GM23338 (cell line): ENCODE measurements around the gene MRPL23. TPM values are rescaled to one million over a fixed set of nuclear protein-coding genes. Genes with fewer than 3 reads are reported as not detected.

Experiments used
- ATAC-seq: fragments of 200-7000 bp; cut with Tn5 transposase; 3 replicates; pipeline ENCODE4 v1.9.1; 2020
- DNase-seq: peaks from one replicate; pipeline ENCODE4 v3.0.0-alpha.2; 2015; ENCODE audit warnings: low spot score
- H2AFZ ChIP-seq: fragments of 200-600 bp; sonication (generic); 2 replicates; pipeline ENCODE4 v1.8.0; 2016; ENCODE audit warnings: antibody characterized with exemption, mild to moderate bottlenecking, moderate library complexity
- H3F3A ChIP-seq: fragments of 200-600 bp; sonication (generic); replicated peaks from 2 replicates; pipeline ENCODE4 v1.8.0; 2017; ENCODE audit warnings: antibody characterized with exemption, mixed run types, low read depth
- H3K27ac ChIP-seq: fragments of 200-600 bp; sonication (generic); 2 replicates; pipeline ENCODE4 v1.6.1; 2016; ENCODE audit warnings: low read depth
- H3K27me3 ChIP-seq: fragments of 200-600 bp; sonication (generic); 2 replicates; pipeline ENCODE4 v1.8.0; 2016; ENCODE audit warnings: mild to moderate bottlenecking, mixed run types, moderate library complexity; ENCODE audit not compliant: insufficient read depth
- H3K36me3 ChIP-seq: fragments of 200-600 bp; sonication (generic); 2 replicates; pipeline ENCODE4 v1.8.0; 2016; ENCODE audit warnings: mild to moderate bottlenecking; ENCODE audit not compliant: insufficient read depth
- H3K4me1 ChIP-seq: fragments of 200-600 bp; sonication (generic); 2 replicates; pipeline ENCODE4 v1.8.0; 2016; ENCODE audit warnings: mild to moderate bottlenecking, moderate library complexity; ENCODE audit not compliant: insufficient read depth
- H3K4me2 ChIP-seq: fragments of 200-600 bp; sonication (generic); 2 replicates; pipeline ENCODE4 v1.7.1; 2017; ENCODE audit warnings: mixed run types
- H3K4me3 ChIP-seq: fragments of 200-600 bp; sonication (generic); 2 replicates; pipeline ENCODE4 v1.6.1; 2016; ENCODE audit warnings: mixed run types
- H3K79me2 ChIP-seq: fragments of 200-600 bp; sonication (generic); replicated peaks from 2 replicates; pipeline ENCODE4 v1.8.0; 2017; ENCODE audit warnings: mild to moderate bottlenecking; ENCODE audit not compliant: insufficient read depth
- H3K9me2 ChIP-seq: fragments of 200-600 bp; sonication (generic); 2 replicates; pipeline ENCODE4 v1.8.0; 2017; ENCODE audit not compliant: insufficient read depth
- H4K20me1 ChIP-seq: fragments of 200-600 bp; sonication (generic); replicated peaks from 2 replicates; pipeline ENCODE4 v1.8.0; 2017; ENCODE audit warnings: mild to moderate bottlenecking; ENCODE audit not compliant: insufficient read depth
- H3K27ac Mint-ChIP-seq: 2 replicates; pipeline ENCODE4 v1.8.0; 2020; ENCODE audit warnings: inconsistent platforms, mild to moderate bottlenecking, moderate library complexity, mixed read lengths
- H3K27me3 Mint-ChIP-seq: 3 replicates; pipeline ENCODE4 v1.8.0; 2022; ENCODE audit warnings: low read depth, mild to moderate bottlenecking, moderate library complexity, mixed read lengths, inconsistent platforms; ENCODE audit not compliant: insufficient read depth, poor library complexity
- H3K36me3 Mint-ChIP-seq: 3 replicates; pipeline ENCODE4 v1.8.0; 2021; ENCODE audit warnings: low read depth, mild to moderate bottlenecking, inconsistent platforms, moderate library complexity, mixed read lengths
- H3K4me1 Mint-ChIP-seq: 3 replicates; pipeline ENCODE4 v1.8.0; 2020; ENCODE audit warnings: mild to moderate bottlenecking, inconsistent platforms, mixed read lengths
- H3K4me3 Mint-ChIP-seq: 3 replicates; pipeline ENCODE4 v1.8.0; 2021; ENCODE audit warnings: moderate library complexity, mild to moderate bottlenecking, inconsistent platforms, mixed read lengths
- H3K9me3 Mint-ChIP-seq: 3 replicates; pipeline ENCODE4 v1.8.0; 2020; ENCODE audit warnings: moderate library complexity, mild to moderate bottlenecking, inconsistent platforms, mixed read lengths
- CREB1 ChIP-seq: fragments of 250-450 bp; sonication (Bioruptor Pico); IDR thresholded peaks from 2 replicates; pipeline ENCODE4 v1.5.0; 2020; ENCODE audit warnings: low read depth, mild to moderate bottlenecking, moderate library complexity
- CTCF ChIP-seq, 2 experiments: fragments of 200-600 bp in 1 of 2; sonication (generic) in 1 of 2; conservative IDR thresholded peaks; 2 replicates each; pipeline versions ENCODE4 v1.5.1 to v1.6.1; 2016 to 2017; ENCODE audit warnings: antibody characterized with exemption in 2 of 2, low read depth in 2 of 2, mild to moderate bottlenecking in 2 of 2, moderate library complexity in 1 of 2
- ETS1 ChIP-seq: IDR thresholded peaks from 2 replicates; pipeline ENCODE4 v1.6.1; 2016; ENCODE audit warnings: antibody characterized with exemption
- EZH2 ChIP-seq: fragments of 200-600 bp; sonication (generic); IDR thresholded peaks from one replicate; pipeline ENCODE4 v1.8.0; 2017; ENCODE audit warnings: antibody characterized with exemption, mild to moderate bottlenecking, low read depth; ENCODE audit not compliant: unreplicated experiment
- EZH2phosphoT487 ChIP-seq: fragments of 200-600 bp; sonication (generic); IDR thresholded peaks from one replicate; pipeline ENCODE4 v1.8.1; 2018; ENCODE audit warnings: antibody characterized with exemption; ENCODE audit not compliant: unreplicated experiment
- JUNB ChIP-seq: IDR thresholded peaks from one replicate; pipeline ENCODE4 v1.6.1; 2016; ENCODE audit warnings: antibody characterized with exemption; ENCODE audit not compliant: unreplicated experiment
- NANOG ChIP-seq: IDR thresholded peaks from 2 replicates; pipeline ENCODE4 v1.6.1; 2016; ENCODE audit warnings: antibody characterized with exemption, borderline replicate concordance
- POLR2AphosphoS5 ChIP-seq: IDR thresholded peaks from 2 replicates; pipeline ENCODE4 v1.6.1; 2016; ENCODE audit warnings: antibody characterized with exemption, low read depth
- REST ChIP-seq: IDR thresholded peaks from one replicate; pipeline ENCODE4 v1.6.1; 2018; ENCODE audit warnings: antibody characterized with exemption; ENCODE audit not compliant: unreplicated experiment
- STAT1 ChIP-seq: IDR thresholded peaks from one replicate; pipeline ENCODE4 v1.6.1; 2016; ENCODE audit warnings: antibody characterized with exemption; ENCODE audit not compliant: unreplicated experiment
- ZNF114 ChIP-seq: fragments of 250-450 bp; sonication (Bioruptor Pico); IDR thresholded peaks from 2 replicates; pipeline ENCODE4 v1.5.0; 2020; ENCODE audit warnings: mild to moderate bottlenecking, moderate library complexity
- ZNF331 ChIP-seq: fragments of 250-450 bp; sonication (Bioruptor Pico); IDR thresholded peaks from 2 replicates; pipeline ENCODE4 v1.5.0; 2020; ENCODE audit warnings: low read depth, mild to moderate bottlenecking, moderate library complexity
- ZNF462 ChIP-seq: fragments of 250-450 bp; sonication (Bioruptor Pico); IDR thresholded peaks from 2 replicates; pipeline ENCODE4 v1.5.0; 2020; ENCODE audit warnings: mild to moderate bottlenecking, moderate library complexity
- polyA plus RNA-seq: library from polyadenylated mRNA; unstranded; fragments of >200 nt; fragmentation: Nextera tagmentation; extraction: Ambion mirVana; gene quantifications from 2 replicates; pipeline ENCODE4 v1.2.1, GENCODE V29; 2016
- total RNA-seq: library from RNA; depleted of rRNA; stranded (reverse); fragments of >200 nt; shearing (Covaris generic); gene quantifications from 2 replicates; pipeline ENCODE4 v1.2.3, GENCODE V29; 2014

MRPL23 gene
- total and polyA plus RNA-seq, 2 experiments from 2014 or later: 84.7 to 91.5 TPM

- Histone ChIP-seq H3K9me2 (no peaks in the 10 kb centered on the region), H3K36me3 (no peaks in the 10 kb centered on the region), H3K79me2 (no peaks in the 10 kb centered on the region), H4K20me1 (no peaks in the 10 kb centered on the region), H3K27ac (peak overlapping the region; percentile 69), H2AFZ (peak overlapping the region; percentile 94), H3K4me2 (peak overlapping the region; percentile 24; the same call in 1 of the 2 replicates), H3K27me3 (no peaks in the 10 kb centered on the region), H3K4me1 (peaks cover 27% of the 10 kb centered on the region; the same call in 1 of the 2 replicates), H3K4me3 (no peak overlapping the region), H3F3A (no peaks in the 10 kb centered on the region)
- Mint-ChIP-seq H3K4me3 (no peak overlapping the region), H3K36me3 (no peaks in the 10 kb centered on the region), H3K4me1 (peaks cover 19% of the 10 kb centered on the region), H3K9me3 (no peaks in the 10 kb centered on the region), H3K27ac (no peak overlapping the region), H3K27me3 (peaks cover 3% of the 10 kb centered on the region)
- TF ChIP-seq POLR2AphosphoS5 (no peak), EZH2phosphoT487 (no peak), CTCF (conservative IDR thresholded peaks at IDR 0.05; ENCODE audit: low read depth in 2 of 2) (no peak), JUNB (no peak), CREB1 (CRISPR knock-in tag) (no peak), ZNF114 (CRISPR knock-in tag) (no peak), EZH2 (no peak), ZNF462 (CRISPR knock-in tag) (no peak), ETS1 (no peak), STAT1 (no peak), ZNF331 (CRISPR knock-in tag) (no peak), REST (no peak), NANOG (no peak)
- DNase-seq: peak; percentile 28
- peak; percentile 67 for ATAC-seq
Observed at GRCh38 chr11:1906611-1907423, 40.3 kb upstream of the MRPL23 start.
